Brain microvascular endothelial cell (primary cell): ENCODE results near the gene PEX5.
A peak's percentile ranks its signal among the peaks of the same experiment; 100 is the strongest.
"Not testable (repeated sequence)": the region's sequence is repeated elsewhere in the genome, so short reads cannot be mapped to it uniquely, and the experiment has no call there.

ENCODE experiments used
- DNase-seq: peaks from one replicate; pipeline ENCODE4 v3.0.0-alpha.2; 2020
- H3K27ac ChIP-seq: fragments of 250-450 bp; sonication (Bioruptor Pico); 2 replicates; pipeline ENCODE4 v1.5.1; 2020; ENCODE audit warnings: mild to moderate bottlenecking, moderate library complexity
- H3K27me3 ChIP-seq: fragments of 250-450 bp; sonication (Bioruptor Pico); replicated peaks from 2 replicates; pipeline ENCODE4 v1.5.1; 2020; ENCODE audit warnings: mild to moderate bottlenecking
- H3K36me3 ChIP-seq: fragments of 250-450 bp; sonication (Bioruptor Pico); replicated peaks from 2 replicates; pipeline ENCODE4 v1.5.1; 2020; ENCODE audit warnings: mild to moderate bottlenecking
- H3K4me3 ChIP-seq: 2 replicates; pipeline ENCODE4 v1.5.1; 2011; ENCODE audit warnings: low read depth, mild to moderate bottlenecking, control low read depth, low read length, moderate library complexity
- CTCF ChIP-seq: IDR thresholded peaks from 2 replicates; pipeline ENCODE4 v1.5.1; 2011; ENCODE audit warnings: low read depth, mild to moderate bottlenecking, moderate library complexity, low read length, control low read depth, inconsistent platforms; ENCODE audit errors: missing control alignments
- in situ Hi-C: cut with HindIII; loops from 2 replicates; pipeline ENCODE4 v1.10.0; 2017; ENCODE audit warnings: low sequenced_read_pairs, low pct_ligation_motif_present

The PEX5 gene

GRCh38 chr12:7221486-7221885, 32.0 kb downstream of the PEX5 start:
- Histone ChIP-seq H3K27me3 (no peaks in the 10 kb centered on the region), H3K36me3 (no peaks in the 10 kb centered on the region), H3K4me3 (no peak overlapping the region), H3K27ac (no peak overlapping the region)
- in situ Hi-C loops: no loop called here
- no peak for DNase-seq
- no peak for TF ChIP-seq CTCF

GRCh38 chr12:7229741-7230140, 40.3 kb downstream of the PEX5 start:
- Histone ChIP-seq H3K27ac (no peak overlapping the region), H3K4me3 (no peak overlapping the region), H3K36me3 (no peaks in the 10 kb centered on the region), H3K27me3 (no peaks in the 10 kb centered on the region)
- TF ChIP-seq CTCF: no peak
- in situ Hi-C loops: no loop called here
- DNase-seq: no peak

- no peak for TF ChIP-seq CTCF
- Histone ChIP-seq H3K27me3 (no peaks in the 10 kb centered on the region), H3K36me3 (no peaks in the 10 kb centered on the region), H3K27ac (no peak overlapping the region), H3K4me3 (no peak overlapping the region)
- peak; percentile 44 for DNase-seq
- in situ Hi-C loops: no loop called here
These were observed 52.0 kb downstream of the PEX5 start for GRCh38 chr12:7241404-7242005.

- H3K36me3 ChIP-seq: no peaks in the 10 kb centered on the region
- TF ChIP-seq CTCF: no peak
- no peaks in the 10 kb centered on the region for H3K27me3 ChIP-seq
- no peak overlapping the region for H3K4me3 ChIP-seq
- DNase-seq: no peak
- no peak overlapping the region for H3K27ac ChIP-seq
- in situ Hi-C loops: no loop called here
These were observed 53.0 kb downstream of the PEX5 start for GRCh38 chr12:7242176-7243101.

GRCh38 chr12:7251328-7251996, 62.0 kb downstream of the PEX5 start:
- H3K27me3 ChIP-seq, H3K36me3 ChIP-seq, DNase-seq, H3K27ac ChIP-seq, H3K4me3 ChIP-seq, in situ Hi-C loops: not testable (repeated sequence)

- Histone ChIP-seq H3K4me3 (no peak overlapping the region), H3K36me3 (no peaks in the 10 kb centered on the region), H3K27me3 (no peaks in the 10 kb centered on the region), H3K27ac (no peak overlapping the region)
- no peak for TF ChIP-seq CTCF
- in situ Hi-C loops: no loop called here
- no peak for DNase-seq
These were observed 69.6 kb downstream of the PEX5 start for GRCh38 chr12:7259060-7259459.
